ENCODE measurements around the gene SNTG2. TPM values are rescaled to one million over a fixed set of nuclear protein-coding genes. Genes with fewer than 3 reads are reported as not detected.

SNTG2 gene
- total and polyA plus RNA-seq, 7 donors = 0.26 to 1.7 (median 0.73) TPM; not detected in 2

- DNase-seq = no peak
- H3K4me1 ChIP-seq = no peaks in the 10 kb centered on the region
- no peaks in the 10 kb centered on the region for H3K36me3 ChIP-seq (ENCODE audit: insufficient read depth in 1 of 2, low read depth in 1 of 2)
- no peaks in the 10 kb centered on the region for H3K27me3 ChIP-seq (ENCODE audit: insufficient read depth in 3 of 3, low read length in 2 of 3)
- TF ChIP-seq CTCF (IDR thresholded peaks at IDR 0.05) = no peak
- H3K4me3 ChIP-seq = no peak overlapping the region
- ATAC-seq = no peak
- 87 to 91% (median 89%) methylated on average over 3 of the region's 3 CpGs for WGBS, 3 donors
- H3K9me3 ChIP-seq = no peaks in the 10 kb centered on the region
- no peak overlapping the region for H3K27ac ChIP-seq
- intact Hi-C loops (cut with DNase I) = no loop called here
Observed at GRCh38 chr2:1309507-1309906, 358.9 kb downstream of the SNTG2 start.

- no peak overlapping the region for H3K27ac ChIP-seq
- no peaks in the 10 kb centered on the region for H3K9me3 ChIP-seq
- ATAC-seq = no peak
- H3K4me3 ChIP-seq = no peak overlapping the region
- H3K36me3 ChIP-seq (ENCODE audit: insufficient read depth in 1 of 2, low read depth in 1 of 2) = no peaks in the 10 kb centered on the region
- no peaks in the 10 kb centered on the region for H3K4me1 ChIP-seq
- WGBS, 3 donors = 88 to 94% (median 93%) methylated on average over 7 of the region's 7 CpGs
- TF ChIP-seq CTCF (IDR thresholded peaks at IDR 0.05) = no peak
- no peak for DNase-seq
- intact Hi-C loops (cut with DNase I) = no loop called here
- no peaks in the 10 kb centered on the region for H3K27me3 ChIP-seq (ENCODE audit: insufficient read depth in 3 of 3, low read length in 2 of 3)
Observed at GRCh38 chr2:1310202-1310601, 359.6 kb downstream of the SNTG2 start.

DNA sequence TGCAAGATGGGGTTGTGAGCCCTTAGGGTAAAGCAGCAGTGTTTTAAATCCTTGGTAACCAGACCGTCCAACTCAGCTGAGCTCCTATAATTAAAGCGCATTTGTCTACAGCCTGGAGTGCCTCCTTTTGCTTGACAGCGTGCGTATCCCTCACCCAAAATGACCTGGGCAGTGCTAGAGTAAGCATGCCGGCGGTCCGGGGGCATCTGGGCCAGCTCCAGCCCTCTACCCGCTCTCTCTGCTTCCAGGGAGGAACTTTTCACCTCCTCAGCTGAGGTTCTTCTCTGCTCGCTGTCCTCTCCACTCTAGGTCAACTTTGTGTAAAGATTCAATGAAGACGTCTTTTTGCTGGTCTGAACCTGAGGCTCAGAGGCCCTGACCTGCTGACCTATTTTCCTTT lies 360.2 kb downstream of the SNTG2 start:
- Histone ChIP-seq H3K27ac (no peak overlapping the region), H3K9me3 (no peaks in the 10 kb centered on the region), H3K4me3 (no peak overlapping the region), H3K27me3 (ENCODE audit: insufficient read depth in 3 of 3, low read length in 2 of 3) (no peaks in the 10 kb centered on the region), H3K4me1 (no peaks in the 10 kb centered on the region), H3K36me3 (ENCODE audit: insufficient read depth in 1 of 2, low read depth in 1 of 2) (no peaks in the 10 kb centered on the region)
- intact Hi-C loops (cut with DNase I) = no loop called here
- DNase-seq (no peak), ATAC-seq (no peak)
- no peak for TF ChIP-seq CTCF (IDR thresholded peaks at IDR 0.05)
- WGBS, 3 donors = 88 to 89% (median 88%) methylated on average over 10 of the region's 10 CpGs

- no peak for ATAC-seq
- Histone ChIP-seq H3K9me3 (no peaks in the 10 kb centered on the region), H3K36me3 (ENCODE audit: insufficient read depth in 1 of 2, low read depth in 1 of 2) (no peaks in the 10 kb centered on the region), H3K4me1 (no peaks in the 10 kb centered on the region), H3K27me3 (ENCODE audit: insufficient read depth in 3 of 3, low read length in 2 of 3) (no peaks in the 10 kb centered on the region), H3K27ac (no peak overlapping the region), H3K4me3 (no peak overlapping the region)
- 81 to 86% (median 82%) methylated on average over 13 of the region's 13 CpGs for WGBS, 3 donors
- intact Hi-C loops (cut with DNase I) = no loop called here
- no peak for TF ChIP-seq CTCF (IDR thresholded peaks at IDR 0.05)
- DNase-seq = no peak
Observed at GRCh38 chr2:1313240-1313924, 362.7 kb downstream of the SNTG2 start.

GRCh38 chr2:1314254-1314653 lies 363.6 kb downstream of the SNTG2 start:
- ATAC-seq = no peak
- no peaks in the 10 kb centered on the region for H3K36me3 ChIP-seq (ENCODE audit: insufficient read depth in 1 of 2, low read depth in 1 of 2)
- 84 to 86% (median 86%) methylated on average over 5 to 6 of the region's 6 CpGs for WGBS, 3 donors
- DNase-seq = no peak
- no peaks in the 10 kb centered on the region for H3K27me3 ChIP-seq (ENCODE audit: insufficient read depth in 3 of 3, low read length in 2 of 3)
- no peaks in the 10 kb centered on the region for H3K9me3 ChIP-seq
- intact Hi-C loops (cut with DNase I) = no loop called here
- no peaks in the 10 kb centered on the region for H3K4me1 ChIP-seq
- no peak overlapping the region for H3K4me3 ChIP-seq
- no peak for TF ChIP-seq CTCF (IDR thresholded peaks at IDR 0.05)
- H3K27ac ChIP-seq = no peak overlapping the region
